SK-N-SH treated with all-trans-retinoic acid at 6 μM for 48 hours (cell line): ENCODE data around the gene VAPA.

Experiments
- ATAC-seq: fragments of 200-7000 bp; cut with Tn5 transposase; 3 replicates; pipeline ENCODE4 v1.9.1; 2020; ENCODE audit warnings: mild to moderate bottlenecking, moderate library complexity
- ARNTL ChIP-seq: fragments of 450-650 bp; formaldehyde crosslinking; IDR thresholded peaks from 2 replicates; pipeline ENCODE4 v1.5.0; 2020; ENCODE audit warnings: low read depth, mild to moderate bottlenecking, moderate library complexity, borderline replicate concordance
- ESRRG ChIP-seq: fragments of 250-450 bp; sonication (Bioruptor Pico); IDR thresholded peaks from 2 replicates; pipeline ENCODE4 v1.6.1; 2021; ENCODE audit warnings: mild to moderate bottlenecking
- GLIS3 ChIP-seq: fragments of 250-450 bp; sonication (Bioruptor Pico); IDR thresholded peaks from 2 replicates; pipeline ENCODE4 v1.5.0; 2020; ENCODE audit warnings: mild to moderate bottlenecking, moderate library complexity
- ISL1 ChIP-seq: fragments of 250-450 bp; sonication (Bioruptor Pico); IDR thresholded peaks from 2 replicates; pipeline ENCODE4 v2.1.2; 2022; ENCODE audit warnings: mild to moderate bottlenecking, moderate library complexity
- OSR1 ChIP-seq: fragments of 250-450 bp; sonication (Bioruptor Pico); IDR thresholded peaks from 2 replicates; pipeline ENCODE4 v1.8.0; 2022; ENCODE audit warnings: moderate library complexity, mild to moderate bottlenecking, inconsistent platforms
- PPARA ChIP-seq: fragments of 250-450 bp; sonication (Bioruptor Pico); IDR thresholded peaks from 2 replicates; pipeline ENCODE4 v1.5.0; 2020; ENCODE audit warnings: mild to moderate bottlenecking, borderline replicate concordance
- RARB ChIP-seq: fragments of 250-450 bp; sonication (Bioruptor Pico); IDR thresholded peaks from 2 replicates; pipeline ENCODE4 v1.8.0; 2021; ENCODE audit warnings: mild to moderate bottlenecking, moderate library complexity
- SNAI2 ChIP-seq: fragments of 250-450 bp; sonication (Bioruptor Pico); IDR thresholded peaks from 2 replicates; pipeline ENCODE4 v1.5.0; 2020; ENCODE audit warnings: mild to moderate bottlenecking, moderate library complexity
- TCF4 ChIP-seq: fragments of 250-450 bp; sonication (Bioruptor Pico); IDR thresholded peaks from 2 replicates; pipeline ENCODE4 v1.8.0; 2021; ENCODE audit warnings: mild to moderate bottlenecking, moderate library complexity, borderline replicate concordance
- TOX ChIP-seq: fragments of 250-450 bp; sonication (Bioruptor Pico); IDR thresholded peaks from 2 replicates; pipeline ENCODE4 v1.8.0; 2021; ENCODE audit warnings: mild to moderate bottlenecking, moderate library complexity, borderline replicate concordance
- ZC3H10 ChIP-seq: fragments of 250-450 bp; sonication (Bioruptor Pico); IDR thresholded peaks from 2 replicates; pipeline ENCODE4 v1.5.1; 2021; ENCODE audit warnings: mild to moderate bottlenecking, moderate library complexity
- ZFP3 ChIP-seq: fragments of 250-450 bp; sonication (Bioruptor Pico); IDR thresholded peaks from 2 replicates; pipeline ENCODE4 v1.5.0; 2020; ENCODE audit warnings: mild to moderate bottlenecking, moderate library complexity
- ZFP30 ChIP-seq: fragments of 450-650 bp; formaldehyde crosslinking; IDR thresholded peaks from 2 replicates; pipeline ENCODE4 v1.5.0; 2022; ENCODE audit warnings: mild to moderate bottlenecking, moderate library complexity
- ZNF565 ChIP-seq: fragments of 450-650 bp; formaldehyde crosslinking; conservative IDR thresholded peaks from 2 replicates; pipeline ENCODE4 v1.5.0; 2020; ENCODE audit warnings: low read depth, mild to moderate bottlenecking, moderate library complexity
- ZNF70 ChIP-seq: fragments of 450-650 bp; formaldehyde crosslinking; IDR thresholded peaks from 2 replicates; pipeline ENCODE4 v1.5.0; 2020; ENCODE audit warnings: mild to moderate bottlenecking, moderate library complexity
- ZNF8 ChIP-seq: fragments of 450-650 bp; formaldehyde crosslinking; IDR thresholded peaks from 2 replicates; pipeline ENCODE4 v1.5.0; 2020; ENCODE audit warnings: mild to moderate bottlenecking, moderate library complexity
- TF ChIP-seq, protein P1 (sequence below): fragments of 250-450 bp; sonication (Bioruptor Pico); IDR thresholded peaks from 2 replicates; pipeline ENCODE4 v1.5.0; 2020; ENCODE audit warnings: mild to moderate bottlenecking, moderate library complexity
- TF ChIP-seq, protein P2 (sequence below): fragments of 250-450 bp; sonication (Bioruptor Pico); IDR thresholded peaks from 2 replicates; pipeline ENCODE4 v1.8.0; 2020; ENCODE audit warnings: mild to moderate bottlenecking, moderate library complexity, borderline replicate concordance
- TF ChIP-seq, protein P3 (sequence below): fragments of 250-450 bp; sonication (Bioruptor Pico); IDR thresholded peaks from 2 replicates; pipeline ENCODE4 v1.5.1; 2020; ENCODE audit warnings: low read depth, mild to moderate bottlenecking, moderate library complexity
- TF ChIP-seq, protein P4 (sequence below): fragments of 250-450 bp; sonication (Bioruptor Pico); IDR thresholded peaks from 2 replicates; pipeline ENCODE4 v1.8.0; 2021; ENCODE audit warnings: low read depth, mild to moderate bottlenecking, moderate library complexity, borderline replicate concordance
- TF ChIP-seq, protein P5 (sequence below): fragments of 250-450 bp; sonication (Bioruptor Pico); IDR thresholded peaks from 2 replicates; pipeline ENCODE4 v1.5.1; 2021; ENCODE audit warnings: mild to moderate bottlenecking, moderate library complexity

Gene VAPA

DNA sequence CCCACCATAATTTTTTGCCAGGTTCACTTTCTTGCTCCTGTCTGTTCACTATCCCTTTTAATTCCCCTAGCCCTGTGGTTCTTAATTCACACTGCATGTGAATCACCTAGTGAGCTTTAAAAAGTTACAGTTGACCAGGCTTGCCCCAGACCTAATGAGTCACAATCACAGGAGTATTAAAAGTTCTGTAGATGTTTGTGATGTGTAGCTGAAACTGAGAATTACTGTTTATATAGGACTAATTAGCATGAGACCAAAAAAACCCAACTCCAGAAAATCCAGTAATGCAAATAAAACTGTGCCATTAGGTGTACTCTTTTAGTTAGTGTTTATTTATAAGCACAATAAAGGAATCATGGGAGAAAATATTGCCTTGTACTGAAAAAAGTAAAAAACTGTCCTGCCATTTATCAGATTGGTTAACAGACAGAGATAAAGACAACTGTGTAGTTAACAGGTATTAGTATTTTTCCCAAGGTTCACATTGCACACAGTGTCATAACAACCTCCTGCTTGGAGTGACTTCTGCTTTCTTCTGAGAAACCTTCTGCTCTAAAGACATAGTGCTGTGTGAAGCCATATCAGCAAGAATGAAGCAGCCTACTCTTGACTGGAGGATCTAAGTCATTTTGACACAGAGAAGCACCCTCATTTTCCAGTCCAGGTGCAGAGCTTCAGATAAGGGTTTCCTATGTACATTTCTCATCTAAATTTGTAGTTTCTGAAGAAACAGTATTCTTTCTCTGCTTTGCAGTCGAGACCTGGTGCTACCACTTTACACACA is 39.0 kb downstream of the VAPA start (continued):
- no peak for TF ChIP-seq TCF4 (CRISPR knock-in tag)
- TF ChIP-seq OSR1 (CRISPR knock-in tag): no peak
- TF ChIP-seq, all 23 proteins: peak for 0

DNA sequence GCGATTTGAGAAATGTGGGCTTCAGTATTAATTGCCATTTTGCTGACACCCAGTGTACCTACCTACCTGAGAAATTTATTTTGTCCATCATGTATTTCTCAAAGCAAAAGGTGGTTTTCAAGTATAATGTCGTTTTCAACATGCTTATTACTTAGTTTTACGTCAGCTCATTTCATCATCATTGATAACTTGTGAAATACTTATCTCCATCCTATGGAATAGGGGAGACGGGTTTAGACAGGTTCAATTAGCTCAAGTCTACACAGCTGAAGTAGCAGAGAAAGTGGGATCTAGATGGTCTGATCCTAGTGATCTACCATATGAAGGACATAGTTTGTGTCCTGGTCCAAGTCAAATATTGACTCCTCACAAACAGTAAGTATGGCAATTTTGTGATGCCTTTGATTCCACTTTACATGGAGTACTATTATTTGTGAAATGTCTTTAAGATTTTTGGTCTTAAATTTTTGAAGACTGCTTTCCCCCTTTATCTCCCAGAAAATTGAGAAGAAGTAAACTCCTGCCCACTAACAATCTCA is 45.1 kb downstream of the VAPA start:
- TF ChIP-seq, protein P1, sequence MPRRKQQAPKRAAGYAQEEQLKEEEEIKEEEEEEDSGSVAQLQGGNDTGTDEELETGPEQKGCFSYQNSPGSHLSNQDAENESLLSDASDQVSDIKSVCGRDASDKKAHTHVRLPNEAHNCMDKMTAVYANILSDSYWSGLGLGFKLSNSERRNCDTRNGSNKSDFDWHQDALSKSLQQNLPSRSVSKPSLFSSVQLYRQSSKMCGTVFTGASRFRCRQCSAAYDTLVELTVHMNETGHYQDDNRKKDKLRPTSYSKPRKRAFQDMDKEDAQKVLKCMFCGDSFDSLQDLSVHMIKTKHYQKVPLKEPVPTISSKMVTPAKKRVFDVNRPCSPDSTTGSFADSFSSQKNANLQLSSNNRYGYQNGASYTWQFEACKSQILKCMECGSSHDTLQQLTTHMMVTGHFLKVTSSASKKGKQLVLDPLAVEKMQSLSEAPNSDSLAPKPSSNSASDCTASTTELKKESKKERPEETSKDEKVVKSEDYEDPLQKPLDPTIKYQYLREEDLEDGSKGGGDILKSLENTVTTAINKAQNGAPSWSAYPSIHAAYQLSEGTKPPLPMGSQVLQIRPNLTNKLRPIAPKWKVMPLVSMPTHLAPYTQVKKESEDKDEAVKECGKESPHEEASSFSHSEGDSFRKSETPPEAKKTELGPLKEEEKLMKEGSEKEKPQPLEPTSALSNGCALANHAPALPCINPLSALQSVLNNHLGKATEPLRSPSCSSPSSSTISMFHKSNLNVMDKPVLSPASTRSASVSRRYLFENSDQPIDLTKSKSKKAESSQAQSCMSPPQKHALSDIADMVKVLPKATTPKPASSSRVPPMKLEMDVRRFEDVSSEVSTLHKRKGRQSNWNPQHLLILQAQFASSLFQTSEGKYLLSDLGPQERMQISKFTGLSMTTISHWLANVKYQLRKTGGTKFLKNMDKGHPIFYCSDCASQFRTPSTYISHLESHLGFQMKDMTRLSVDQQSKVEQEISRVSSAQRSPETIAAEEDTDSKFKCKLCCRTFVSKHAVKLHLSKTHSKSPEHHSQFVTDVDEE (CRISPR knock-in tag): no peak
- TF ChIP-seq GLIS3 (CRISPR knock-in tag) (no peak), ARNTL (CRISPR knock-in tag) (no peak), ESRRG (CRISPR knock-in tag) (no peak)
- TF ChIP-seq, protein P2, sequence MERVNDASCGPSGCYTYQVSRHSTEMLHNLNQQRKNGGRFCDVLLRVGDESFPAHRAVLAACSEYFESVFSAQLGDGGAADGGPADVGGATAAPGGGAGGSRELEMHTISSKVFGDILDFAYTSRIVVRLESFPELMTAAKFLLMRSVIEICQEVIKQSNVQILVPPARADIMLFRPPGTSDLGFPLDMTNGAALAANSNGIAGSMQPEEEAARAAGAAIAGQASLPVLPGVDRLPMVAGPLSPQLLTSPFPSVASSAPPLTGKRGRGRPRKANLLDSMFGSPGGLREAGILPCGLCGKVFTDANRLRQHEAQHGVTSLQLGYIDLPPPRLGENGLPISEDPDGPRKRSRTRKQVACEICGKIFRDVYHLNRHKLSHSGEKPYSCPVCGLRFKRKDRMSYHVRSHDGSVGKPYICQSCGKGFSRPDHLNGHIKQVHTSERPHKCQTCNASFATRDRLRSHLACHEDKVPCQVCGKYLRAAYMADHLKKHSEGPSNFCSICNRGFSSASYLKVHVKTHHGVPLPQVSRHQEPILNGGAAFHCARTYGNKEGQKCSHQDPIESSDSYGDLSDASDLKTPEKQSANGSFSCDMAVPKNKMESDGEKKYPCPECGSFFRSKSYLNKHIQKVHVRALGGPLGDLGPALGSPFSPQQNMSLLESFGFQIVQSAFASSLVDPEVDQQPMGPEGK (CRISPR knock-in tag): no peak
- ATAC-seq: no peak

DNA sequence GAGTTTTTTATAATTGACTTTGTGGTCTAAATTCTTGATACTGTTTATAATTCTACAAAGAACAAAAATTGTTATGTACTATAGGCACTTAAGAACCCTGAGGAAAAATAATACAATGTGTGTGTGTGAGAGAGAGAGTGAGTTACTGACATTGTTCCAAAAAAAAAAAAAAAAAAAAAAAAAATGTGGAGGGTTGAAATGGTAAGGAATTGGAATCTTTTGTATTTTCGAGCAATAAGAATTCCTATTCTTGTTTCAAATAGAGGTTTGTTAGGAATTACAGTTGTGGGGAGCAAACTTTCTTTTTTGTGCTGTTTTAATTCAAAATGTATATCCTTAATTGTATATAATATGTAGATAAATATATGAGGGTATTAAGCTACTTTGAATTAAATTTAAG is 45.7 kb downstream of the VAPA start:
- TF ChIP-seq ZFP3 (no peak), ZC3H10 (CRISPR knock-in tag) (no peak), PPARA (CRISPR knock-in tag) (no peak), ARNTL (CRISPR knock-in tag) (no peak)
- TF ChIP-seq, protein P3, sequence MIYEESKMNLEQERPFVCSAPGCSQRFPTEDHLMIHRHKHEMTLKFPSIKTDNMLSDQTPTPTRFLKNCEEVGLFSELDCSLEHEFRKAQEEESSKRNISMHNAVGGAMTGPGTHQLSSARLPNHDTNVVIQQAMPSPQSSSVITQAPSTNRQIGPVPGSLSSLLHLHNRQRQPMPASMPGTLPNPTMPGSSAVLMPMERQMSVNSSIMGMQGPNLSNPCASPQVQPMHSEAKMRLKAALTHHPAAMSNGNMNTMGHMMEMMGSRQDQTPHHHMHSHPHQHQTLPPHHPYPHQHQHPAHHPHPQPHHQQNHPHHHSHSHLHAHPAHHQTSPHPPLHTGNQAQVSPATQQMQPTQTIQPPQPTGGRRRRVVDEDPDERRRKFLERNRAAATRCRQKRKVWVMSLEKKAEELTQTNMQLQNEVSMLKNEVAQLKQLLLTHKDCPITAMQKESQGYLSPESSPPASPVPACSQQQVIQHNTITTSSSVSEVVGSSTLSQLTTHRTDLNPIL (CRISPR knock-in tag): no peak
- TF ChIP-seq, protein P4, sequence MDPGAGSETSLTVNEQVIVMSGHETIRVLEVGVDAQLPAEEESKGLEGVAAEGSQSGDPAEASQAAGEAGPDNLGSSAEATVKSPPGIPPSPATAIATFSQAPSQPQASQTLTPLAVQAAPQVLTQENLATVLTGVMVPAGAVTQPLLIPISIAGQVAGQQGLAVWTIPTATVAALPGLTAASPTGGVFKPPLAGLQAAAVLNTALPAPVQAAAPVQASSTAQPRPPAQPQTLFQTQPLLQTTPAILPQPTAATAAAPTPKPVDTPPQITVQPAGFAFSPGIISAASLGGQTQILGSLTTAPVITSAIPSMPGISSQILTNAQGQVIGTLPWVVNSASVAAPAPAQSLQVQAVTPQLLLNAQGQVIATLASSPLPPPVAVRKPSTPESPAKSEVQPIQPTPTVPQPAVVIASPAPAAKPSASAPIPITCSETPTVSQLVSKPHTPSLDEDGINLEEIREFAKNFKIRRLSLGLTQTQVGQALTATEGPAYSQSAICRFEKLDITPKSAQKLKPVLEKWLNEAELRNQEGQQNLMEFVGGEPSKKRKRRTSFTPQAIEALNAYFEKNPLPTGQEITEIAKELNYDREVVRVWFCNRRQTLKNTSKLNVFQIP (CRISPR knock-in tag): no peak
- TF ChIP-seq, protein P2 (CRISPR knock-in tag): no peak
- TF ChIP-seq, all 23 proteins: peak for 0
- no peak for ATAC-seq

DNA sequence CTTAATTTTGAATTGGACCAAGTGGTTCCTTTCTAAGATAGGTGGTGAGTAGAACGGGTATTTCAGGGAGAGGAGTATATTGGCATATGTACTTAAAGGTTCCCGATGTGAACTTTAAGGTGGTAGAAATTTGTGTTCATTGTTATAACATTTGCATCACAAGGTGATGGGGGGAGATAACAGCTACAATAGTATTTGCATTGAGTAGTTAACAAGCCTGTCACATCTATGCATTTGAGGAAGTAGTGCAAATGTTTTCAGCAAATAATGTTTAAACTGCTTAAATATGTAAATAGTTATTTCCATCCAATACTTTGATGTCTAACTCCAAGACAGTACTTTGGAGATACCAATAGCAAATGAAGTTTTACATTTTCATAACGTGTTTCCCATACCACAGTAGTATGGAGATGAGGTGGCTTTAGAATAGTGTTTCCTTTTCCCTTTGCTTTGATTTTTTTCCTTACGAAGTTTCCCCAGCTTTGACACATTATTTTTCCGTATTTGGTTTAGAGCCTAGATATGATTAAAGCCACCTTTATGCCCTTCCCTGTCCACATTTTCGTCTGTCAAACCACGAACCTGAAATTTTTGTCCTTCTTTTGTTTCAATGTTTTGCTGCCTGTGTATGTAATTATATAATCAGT is 46.6 kb downstream of the VAPA start:
- ATAC-seq: no peak

More for the DNA sequence above, 46.6 kb downstream of the VAPA start:
- TF ChIP-seq ESRRG (CRISPR knock-in tag) (no peak), PPARA (CRISPR knock-in tag) (no peak), ISL1 (CRISPR knock-in tag) (no peak), GLIS3 (CRISPR knock-in tag) (no peak), ZNF70 (CRISPR knock-in tag) (no peak), ZNF8 (CRISPR knock-in tag) (no peak), TOX (CRISPR knock-in tag) (no peak), SNAI2 (CRISPR knock-in tag) (no peak), ZC3H10 (CRISPR knock-in tag) (no peak), ZFP30 (CRISPR knock-in tag) (no peak), OSR1 (CRISPR knock-in tag) (no peak), TCF4 (CRISPR knock-in tag) (no peak), RARB (CRISPR knock-in tag) (no peak), ZNF565 (CRISPR knock-in tag) (no peak)
- TF ChIP-seq, protein P5, sequence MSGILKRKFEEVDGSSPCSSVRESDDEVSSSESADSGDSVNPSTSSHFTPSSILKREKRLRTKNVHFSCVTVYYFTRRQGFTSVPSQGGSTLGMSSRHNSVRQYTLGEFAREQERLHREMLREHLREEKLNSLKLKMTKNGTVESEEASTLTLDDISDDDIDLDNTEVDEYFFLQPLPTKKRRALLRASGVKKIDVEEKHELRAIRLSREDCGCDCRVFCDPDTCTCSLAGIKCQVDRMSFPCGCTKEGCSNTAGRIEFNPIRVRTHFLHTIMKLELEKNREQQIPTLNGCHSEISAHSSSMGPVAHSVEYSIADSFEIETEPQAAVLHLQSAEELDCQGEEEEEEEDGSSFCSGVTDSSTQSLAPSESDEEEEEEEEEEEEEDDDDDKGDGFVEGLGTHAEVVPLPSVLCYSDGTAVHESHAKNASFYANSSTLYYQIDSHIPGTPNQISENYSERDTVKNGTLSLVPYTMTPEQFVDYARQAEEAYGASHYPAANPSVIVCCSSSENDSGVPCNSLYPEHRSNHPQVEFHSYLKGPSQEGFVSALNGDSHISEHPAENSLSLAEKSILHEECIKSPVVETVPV: no peak
- TF ChIP-seq, protein P2 (CRISPR knock-in tag): no peak
